ENCODE measurements around the gene SKA2.
"Not testable (repeated sequence)": the region's sequence is repeated elsewhere in the genome, so short reads cannot be mapped to it uniquely, and the experiment has no call there.

SKA2 gene

GRCh38 chr17:59151591-59151990 lies 3.4 kb downstream of the SKA2 start:
- no peak for DNase-seq (ENCODE audit: low read depth)

DNA sequence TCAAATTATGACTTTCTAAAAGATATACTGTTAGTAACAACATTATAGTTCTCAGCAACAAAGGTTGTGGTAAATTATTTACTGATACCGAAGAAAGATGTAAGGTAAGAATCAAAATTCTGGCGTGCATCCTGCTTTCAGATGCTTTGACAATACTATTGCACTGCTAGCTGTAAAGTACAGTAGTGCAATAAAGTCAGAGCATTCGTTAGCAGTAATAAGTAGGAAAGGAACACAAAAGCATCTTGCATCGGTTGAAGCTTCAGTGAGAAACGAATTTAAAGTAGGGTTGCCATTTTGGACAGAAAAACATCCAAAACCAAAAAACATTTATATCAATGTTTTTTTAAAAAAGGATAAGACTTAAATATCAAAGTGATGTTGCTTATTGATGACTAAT lies 4.0 kb downstream of the SKA2 start:
- DNase-seq (ENCODE audit: low read depth) = no peak

DNA sequence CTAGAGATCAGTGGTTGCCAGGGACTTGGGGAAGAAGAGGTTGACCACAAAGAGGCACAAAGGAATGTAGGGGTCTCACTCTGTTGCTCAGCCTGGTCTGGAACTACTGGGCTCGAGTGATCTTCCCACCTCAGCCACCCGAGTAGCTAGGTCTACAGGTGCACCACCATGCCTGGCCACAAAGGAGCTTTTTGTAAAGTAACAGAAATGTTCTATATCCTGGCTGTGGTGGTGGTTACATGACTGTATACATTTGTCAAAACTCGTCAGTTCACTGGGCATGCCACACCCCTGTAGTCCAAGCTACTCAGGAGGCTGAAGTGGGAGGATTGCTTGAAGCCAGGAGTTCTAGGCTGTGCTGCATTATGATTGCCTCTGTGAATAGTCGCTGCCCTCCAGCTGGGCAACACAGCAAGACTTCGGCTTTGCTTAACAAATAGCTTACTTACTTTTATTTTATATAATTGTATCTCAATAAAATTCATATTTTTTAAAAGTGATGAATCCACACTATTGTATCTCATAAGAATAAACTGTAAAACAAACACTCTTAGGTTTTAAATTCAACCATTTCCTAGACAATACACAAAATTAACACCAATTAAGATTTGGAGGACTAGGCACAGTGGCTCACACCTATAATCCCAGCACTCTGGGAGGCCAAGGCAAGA lies 5.0 kb downstream of the SKA2 start:
- no peak for DNase-seq (ENCODE audit: low read depth)

DNA sequence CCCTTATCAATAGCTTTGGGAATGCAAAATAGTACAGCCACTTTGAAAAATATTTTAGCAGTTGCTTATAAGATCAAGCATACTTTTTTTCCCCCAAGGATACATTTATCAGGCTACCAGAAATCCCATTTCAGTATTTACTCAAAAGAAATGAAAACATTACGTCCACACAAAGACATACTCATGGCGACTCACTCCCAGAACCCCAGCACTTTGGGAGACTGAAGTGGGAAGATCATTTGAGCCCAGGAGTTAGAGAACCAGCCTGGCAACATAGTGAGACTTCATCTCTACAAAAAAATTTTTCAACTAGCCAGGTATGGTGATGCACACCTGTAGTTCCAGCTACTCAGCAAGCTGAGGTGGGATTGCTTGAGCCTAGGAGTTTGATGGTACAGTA lies 5.9 kb downstream of the SKA2 start:
- DNase-seq (ENCODE audit: low read depth) = no peak

GRCh38 chr17:59145571-59146096 lies 9.4 kb downstream of the SKA2 start:
- DNase-seq (ENCODE audit: low read depth) = no peak

- no peak for DNase-seq (ENCODE audit: low read depth)
Observed at GRCh38 chr17:59141860-59142259, 13.1 kb downstream of the SKA2 start.

GRCh38 chr17:59139939-59140338 lies 15.0 kb downstream of the SKA2 start:
- DNase-seq (ENCODE audit: low read depth) = no peak

- not testable (repeated sequence) for DNase-seq (ENCODE audit: low read depth)
Observed at GRCh38 chr17:59138339-59138738, 16.6 kb downstream of the SKA2 start.

GRCh38 chr17:59131131-59131530 lies 23.9 kb downstream of the SKA2 start:
- no peak for DNase-seq (ENCODE audit: low read depth)

- DNase-seq (ENCODE audit: low read depth) = no peak
Observed at GRCh38 chr17:59129814-59130213, 25.2 kb downstream of the SKA2 start.

DNA sequence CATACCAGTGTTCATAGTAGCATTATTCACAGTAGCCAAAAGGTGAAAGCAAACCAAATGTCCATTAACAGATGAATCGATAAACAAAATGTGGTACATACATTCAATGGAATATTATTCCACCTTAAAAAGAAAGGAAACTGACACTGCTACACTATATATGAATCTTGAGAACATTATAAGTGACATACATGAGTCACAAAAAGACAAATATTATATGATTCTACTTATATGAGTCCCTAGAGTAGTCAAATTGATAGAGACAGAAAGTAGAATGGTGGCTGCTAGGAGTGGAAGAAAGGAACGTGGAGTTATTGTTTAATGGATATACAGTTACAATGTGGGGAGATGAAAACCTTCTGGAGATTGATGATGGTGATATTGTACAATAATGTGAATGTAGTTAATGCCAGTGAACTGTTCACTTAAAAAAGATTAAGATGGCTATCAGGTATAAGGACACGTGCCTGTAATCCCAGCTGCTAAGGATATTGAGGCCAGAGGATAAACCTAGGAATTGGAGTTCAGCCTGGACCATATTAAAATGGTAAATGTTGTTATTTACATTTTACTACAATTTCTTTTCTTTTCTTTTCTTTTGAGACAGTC lies 28.1 kb downstream of the SKA2 start:
- DNase-seq (ENCODE audit: low read depth) = no peak

DNA sequence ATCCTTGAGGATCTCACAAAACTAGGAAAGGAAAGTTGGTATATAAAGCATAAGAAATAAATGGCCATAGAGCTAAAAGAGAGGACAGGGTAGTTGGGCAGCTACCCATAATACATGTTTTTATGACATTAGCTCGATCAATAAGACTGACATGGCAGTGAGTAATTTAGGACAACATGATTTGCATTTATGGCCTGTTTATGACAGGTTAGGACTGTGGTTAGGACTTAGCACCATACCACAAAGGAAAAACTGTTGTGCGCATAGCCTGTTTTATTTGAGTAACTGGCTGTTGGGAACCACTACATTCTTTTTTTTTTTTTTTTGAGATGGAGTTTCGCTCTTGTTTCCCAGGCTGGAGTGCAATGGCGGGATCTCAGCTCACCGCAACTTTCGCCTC lies 30.3 kb downstream of the SKA2 start:
- DNase-seq (ENCODE audit: low read depth) = no peak

GRCh38 chr17:59121901-59122480 lies 33.0 kb downstream of the SKA2 start:
- DNase-seq (ENCODE audit: low read depth) = no peak

DNA sequence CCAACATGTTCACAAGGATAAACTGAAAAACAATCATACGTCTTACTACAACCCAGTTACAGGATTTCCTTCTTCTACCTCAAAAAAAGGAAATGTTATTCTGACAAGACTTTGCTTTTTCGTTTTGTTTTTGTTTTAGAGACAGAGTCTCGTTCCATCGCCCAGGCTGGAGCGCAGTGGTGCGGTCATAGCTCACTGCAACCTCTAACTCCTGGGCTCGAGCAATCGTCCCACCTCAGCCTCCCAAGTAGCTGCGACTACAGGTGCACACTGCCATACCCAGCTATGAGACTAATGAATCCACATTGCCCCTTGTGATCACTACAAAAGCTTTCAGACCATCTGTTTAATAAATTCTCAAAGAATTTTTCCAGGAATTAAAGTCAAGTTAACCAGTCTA lies 39.5 kb downstream of the SKA2 start:
- DNase-seq (ENCODE audit: low read depth) = no peak

GRCh38 chr17:59111539-59111938 lies 43.4 kb downstream of the SKA2 start:
- DNase-seq (ENCODE audit: low read depth) = no peak

GRCh38 chr17:59110973-59111372 lies 44.0 kb downstream of the SKA2 start:
- DNase-seq (ENCODE audit: low read depth) = no peak

DNA sequence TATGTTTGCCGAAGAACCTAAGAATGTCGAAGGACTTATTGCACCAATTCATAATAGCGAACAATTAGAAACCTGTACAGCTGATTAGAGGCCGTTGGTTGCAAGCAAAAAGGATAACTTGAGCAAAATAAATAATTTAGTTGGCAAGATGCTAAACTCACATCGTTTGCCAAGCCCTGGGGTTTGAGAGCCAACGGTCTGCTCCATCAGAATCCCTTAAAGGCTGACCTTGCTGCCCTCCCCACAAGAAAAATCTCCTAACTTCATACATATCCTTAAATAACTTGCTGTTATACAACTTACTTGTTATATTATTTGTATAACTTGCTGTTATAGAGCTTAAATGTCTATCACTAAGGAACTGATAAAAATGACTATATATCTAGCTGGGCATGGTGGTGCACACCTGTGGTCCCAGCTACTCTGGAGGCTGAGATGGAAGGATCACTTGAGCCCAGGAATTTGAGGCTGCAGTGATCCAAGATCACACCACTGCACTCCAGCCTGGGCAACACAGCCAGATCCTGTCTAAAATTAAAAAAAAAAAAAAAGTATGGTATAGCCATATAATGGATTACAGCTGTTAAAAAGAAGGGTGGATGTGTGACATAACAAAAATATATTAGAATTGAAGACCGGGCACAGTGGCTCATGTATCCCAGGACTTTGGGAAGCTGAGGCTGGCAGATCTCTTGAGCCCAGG lies 46.4 kb downstream of the SKA2 start:
- DNase-seq (ENCODE audit: low read depth) = no peak

DNA sequence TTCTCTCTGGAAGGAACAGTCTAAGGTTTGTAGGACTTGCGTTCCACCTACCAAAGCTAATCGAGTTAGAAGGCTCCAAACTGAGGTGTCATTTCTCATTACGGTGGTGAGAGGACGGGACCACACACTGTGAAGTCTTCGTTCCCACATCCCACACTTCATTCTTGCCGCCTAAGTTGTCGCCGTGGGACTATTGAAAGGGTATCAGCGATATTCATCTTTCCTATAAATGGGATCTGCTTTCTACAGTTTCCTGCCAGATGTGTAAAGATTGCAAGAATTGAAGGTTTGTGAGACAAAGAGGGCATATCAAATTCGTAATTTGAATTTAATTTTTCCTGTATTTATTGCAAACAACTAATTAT lies 47.7 kb downstream of the SKA2 start:
- no peak for DNase-seq (ENCODE audit: low read depth)

- DNase-seq (ENCODE audit: low read depth) = peak; percentile 95
Observed at GRCh38 chr17:59106463-59107305, 48.3 kb downstream of the SKA2 start, which contains the start of gene TRIM37. TRIM37 (minus strand) TSS chr17:59106880; CDS start chr17:59106461, 419 bp downstream.

GRCh38 chr17:59105852-59106462 lies 49.0 kb downstream of the SKA2 start:
- peak; percentile 37 for DNase-seq (ENCODE audit: low read depth)

- DNase-seq (ENCODE audit: low read depth) = no peak
Observed at GRCh38 chr17:59101178-59101577, 53.8 kb downstream of the SKA2 start.

Data from stimulated activated CD8-positive, alpha-beta memory T cell treated with anti-CD3 and anti-CD28 coated beads, Interleukin-7, amount 100 ng/mL, for 24 hours (primary cell).